ENCODE results near the gene NFATC4.

NFATC4 gene

DNA sequence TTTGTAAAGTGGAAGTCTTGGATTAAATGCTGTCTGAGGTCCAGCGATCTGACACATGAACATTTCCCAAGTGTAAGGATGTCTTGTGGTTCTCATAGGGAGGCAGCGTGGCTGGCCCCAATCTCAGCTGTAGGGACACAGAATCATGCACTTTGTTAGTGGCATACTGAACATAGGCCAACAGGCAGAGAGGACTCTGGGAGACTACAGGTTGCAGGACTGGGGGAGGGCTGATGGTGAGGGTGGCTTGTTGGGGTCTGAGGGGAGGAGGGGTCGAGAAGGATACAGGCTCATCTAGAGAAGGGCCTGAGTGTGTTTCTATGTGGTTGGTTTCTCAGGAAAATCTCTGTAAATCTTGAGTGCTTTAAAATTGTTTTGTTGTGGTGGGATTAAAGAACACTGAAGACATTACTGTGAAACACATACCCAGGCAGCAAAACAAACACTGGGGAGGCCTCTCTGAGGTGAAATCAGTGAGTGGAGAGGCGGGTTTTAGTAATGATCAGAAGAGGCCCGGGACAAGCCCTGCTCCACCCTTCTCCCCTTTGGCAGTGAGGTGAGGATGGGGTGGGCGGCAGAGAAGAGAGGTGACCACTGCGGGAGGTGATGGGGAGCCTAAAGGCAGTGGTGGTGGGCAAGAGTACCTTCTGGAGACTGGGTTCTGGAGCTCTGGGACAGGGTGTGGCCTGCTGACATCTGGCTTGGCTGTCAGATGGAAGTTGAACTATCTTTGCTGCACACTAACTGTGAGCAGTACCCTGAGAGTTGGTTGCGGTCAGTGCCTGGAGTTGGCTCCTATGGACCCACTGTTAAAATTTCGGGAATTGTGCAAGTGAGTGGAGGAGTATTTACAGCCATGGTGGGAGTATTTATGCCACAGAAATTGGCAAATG lies 34.1 kb downstream of the NFATC4 start:
- no peak for DNase-seq (ENCODE audit: low read depth)
- H3K4me3 ChIP-seq (ENCODE audit: low read depth, low read length), result no peak overlapping the region
- TF ChIP-seq, protein P1, sequence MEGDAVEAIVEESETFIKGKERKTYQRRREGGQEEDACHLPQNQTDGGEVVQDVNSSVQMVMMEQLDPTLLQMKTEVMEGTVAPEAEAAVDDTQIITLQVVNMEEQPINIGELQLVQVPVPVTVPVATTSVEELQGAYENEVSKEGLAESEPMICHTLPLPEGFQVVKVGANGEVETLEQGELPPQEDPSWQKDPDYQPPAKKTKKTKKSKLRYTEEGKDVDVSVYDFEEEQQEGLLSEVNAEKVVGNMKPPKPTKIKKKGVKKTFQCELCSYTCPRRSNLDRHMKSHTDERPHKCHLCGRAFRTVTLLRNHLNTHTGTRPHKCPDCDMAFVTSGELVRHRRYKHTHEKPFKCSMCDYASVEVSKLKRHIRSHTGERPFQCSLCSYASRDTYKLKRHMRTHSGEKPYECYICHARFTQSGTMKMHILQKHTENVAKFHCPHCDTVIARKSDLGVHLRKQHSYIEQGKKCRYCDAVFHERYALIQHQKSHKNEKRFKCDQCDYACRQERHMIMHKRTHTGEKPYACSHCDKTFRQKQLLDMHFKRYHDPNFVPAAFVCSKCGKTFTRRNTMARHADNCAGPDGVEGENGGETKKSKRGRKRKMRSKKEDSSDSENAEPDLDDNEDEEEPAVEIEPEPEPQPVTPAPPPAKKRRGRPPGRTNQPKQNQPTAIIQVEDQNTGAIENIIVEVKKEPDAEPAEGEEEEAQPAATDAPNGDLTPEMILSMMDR (IDR thresholded peaks at IDR 0.05; ENCODE audit: control insufficient read depth, extremely low read depth, insufficient read depth), result no peak

DNA sequence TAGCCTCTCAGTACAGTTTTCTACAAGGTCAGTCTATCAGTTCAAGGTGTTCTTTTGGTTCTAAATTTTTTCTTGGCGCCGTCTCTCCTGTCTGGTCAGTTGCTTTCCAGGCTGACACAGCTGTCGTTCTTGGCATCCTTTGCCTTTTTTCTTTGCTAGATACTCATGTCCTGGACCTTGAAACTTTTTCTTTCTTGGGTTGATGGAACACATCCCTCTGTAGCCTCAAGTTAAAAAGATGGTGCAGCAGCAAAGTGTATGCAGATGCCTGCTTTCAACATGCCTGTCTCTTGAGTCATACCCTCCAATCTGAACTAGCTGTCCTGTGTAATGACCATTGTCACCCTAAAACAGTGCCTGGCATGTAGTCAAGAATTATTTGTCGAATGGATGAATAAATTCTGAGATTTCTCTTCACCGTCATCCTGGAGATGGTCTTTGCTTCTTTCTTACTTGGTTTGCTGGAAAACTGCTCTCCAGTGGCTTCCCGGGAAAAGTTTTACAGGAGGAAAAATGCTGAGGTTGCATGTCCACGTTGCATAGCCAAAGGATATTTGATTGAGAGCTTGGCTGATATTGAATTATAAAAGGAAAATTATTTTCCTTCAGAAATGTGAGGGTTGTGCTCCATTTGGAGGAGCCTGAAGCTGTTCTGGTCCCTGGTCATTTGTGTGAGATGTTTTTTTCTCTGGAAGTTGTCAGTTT lies 35.5 kb downstream of the NFATC4 start:
- TF ChIP-seq, protein P1 (IDR thresholded peaks at IDR 0.05; ENCODE audit: control insufficient read depth, extremely low read depth, insufficient read depth), result no peak
- no peak for DNase-seq (ENCODE audit: low read depth)
- H3K4me3 ChIP-seq (ENCODE audit: low read depth, low read length), result no peak overlapping the region

DNA sequence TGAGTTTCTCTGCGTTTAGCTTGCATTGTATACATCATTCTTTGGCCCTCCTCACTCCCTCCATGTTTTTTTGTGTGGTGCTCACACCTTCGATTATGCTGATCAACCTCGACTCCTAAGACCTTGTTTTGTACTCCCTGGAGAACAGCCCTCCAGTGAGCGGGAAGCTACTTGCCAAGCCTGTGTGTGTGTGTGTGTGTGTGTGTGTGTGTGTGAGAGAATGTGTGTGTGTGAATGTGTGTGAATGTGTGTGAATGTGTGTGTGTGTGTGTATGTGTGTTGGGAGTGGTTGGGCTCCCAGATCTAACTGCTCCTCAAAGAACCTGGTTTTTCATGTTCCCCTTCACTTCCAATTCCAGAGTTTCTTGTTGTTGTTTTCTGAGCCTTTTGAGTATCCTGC lies 36.8 kb downstream of the NFATC4 start:
- TF ChIP-seq, protein P1 (IDR thresholded peaks at IDR 0.05; ENCODE audit: control insufficient read depth, extremely low read depth, insufficient read depth), result no peak

DNA sequence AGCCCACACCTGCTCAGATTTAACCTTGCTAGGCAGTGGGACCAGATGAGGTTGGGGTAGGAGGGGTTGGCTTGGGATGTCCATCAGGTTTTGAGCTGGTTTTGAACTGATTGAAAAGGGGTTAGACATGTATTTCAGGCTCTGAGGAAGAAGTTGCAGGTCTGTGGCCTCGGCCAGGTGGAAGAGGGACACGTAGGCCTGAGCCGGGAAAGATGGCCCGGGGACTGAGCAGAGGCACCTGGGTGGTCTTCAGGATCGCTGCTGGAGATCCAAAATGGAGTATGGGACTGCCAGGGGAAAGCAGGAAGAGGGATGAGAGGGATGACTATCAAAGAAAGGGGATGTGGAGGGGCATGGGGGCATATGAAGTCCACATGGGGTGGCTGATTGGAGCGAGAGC lies 38.4 kb downstream of the NFATC4 start:
- TF ChIP-seq, protein P1 (IDR thresholded peaks at IDR 0.05; ENCODE audit: control insufficient read depth, extremely low read depth, insufficient read depth), result no peak
- no peak overlapping the region for H3K4me3 ChIP-seq (ENCODE audit: low read depth, low read length)
- no peak for DNase-seq (ENCODE audit: low read depth)

More for the DNA sequence above, 36.8 kb downstream of the NFATC4 start:
- no peak for DNase-seq (ENCODE audit: low read depth)
- H3K4me3 ChIP-seq (ENCODE audit: low read depth, low read length), result no peak overlapping the region

DNA sequence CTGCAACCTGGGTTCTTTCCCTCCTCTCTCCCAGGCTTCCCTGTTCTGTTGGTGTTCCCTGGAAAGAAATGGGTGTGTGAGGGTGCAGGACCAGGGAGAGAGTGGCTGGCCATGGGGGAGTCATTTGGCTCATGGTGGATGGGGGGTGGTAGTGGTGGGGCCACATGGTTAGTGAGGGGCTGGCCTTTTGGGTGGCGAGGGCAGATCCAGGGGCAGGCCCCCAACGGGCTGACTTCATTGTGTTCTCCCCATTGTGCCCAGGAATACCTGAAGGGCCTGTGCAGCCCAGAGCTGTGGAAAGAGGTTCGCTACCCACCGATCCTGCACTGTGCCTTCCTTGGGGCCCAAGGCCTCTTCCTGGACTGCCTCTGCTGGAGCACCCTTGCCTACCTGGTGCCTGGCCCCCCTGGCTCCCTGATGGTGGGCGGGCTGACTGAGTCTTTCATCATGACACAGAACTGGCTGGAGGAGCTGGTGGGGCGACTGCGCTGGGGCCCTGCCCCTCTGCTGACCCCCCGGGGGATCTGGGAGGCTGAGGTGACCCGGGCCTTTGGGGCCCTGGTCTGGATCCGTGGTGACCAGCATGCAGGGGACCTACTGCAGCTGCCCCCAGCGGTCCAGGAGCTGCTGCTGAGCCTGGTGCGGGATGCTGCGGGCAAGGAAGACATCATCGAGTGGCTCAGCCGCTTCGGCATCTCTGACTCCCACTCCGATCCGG lies 39.8 kb downstream of the NFATC4 start:
- no peak for DNase-seq (ENCODE audit: low read depth)
- no peak overlapping the region for H3K4me3 ChIP-seq (ENCODE audit: low read depth, low read length)
- TF ChIP-seq, protein P1 (IDR thresholded peaks at IDR 0.05; ENCODE audit: control insufficient read depth, extremely low read depth, insufficient read depth), result no peak

DNA sequence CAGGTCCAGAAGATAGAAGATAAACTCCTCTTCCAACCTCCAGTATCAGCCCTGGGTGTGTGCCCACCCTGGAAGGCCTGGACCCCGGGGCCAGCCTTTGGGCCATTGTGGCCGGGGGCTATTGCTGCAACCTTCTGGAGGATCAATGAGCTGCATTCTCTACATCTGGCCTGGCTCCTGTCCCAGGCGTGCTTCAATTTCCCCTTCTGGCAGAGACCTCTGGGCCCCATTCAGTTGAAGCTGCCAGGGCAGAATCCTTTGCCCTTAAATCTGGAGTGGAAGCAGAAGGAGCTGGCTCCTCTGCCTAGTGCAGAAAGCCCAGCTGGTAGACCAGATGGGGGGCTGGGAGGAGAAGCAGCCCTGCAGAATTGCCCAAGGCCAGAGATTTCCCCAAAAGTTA lies 40.8 kb downstream of the NFATC4 start:
- H3K4me3 ChIP-seq (ENCODE audit: low read depth, low read length), result no peak overlapping the region
- no peak for DNase-seq (ENCODE audit: low read depth)
- TF ChIP-seq, protein P1 (IDR thresholded peaks at IDR 0.05; ENCODE audit: control insufficient read depth, extremely low read depth, insufficient read depth), result no peak

Measured in LNCaP clone FGC (cell line).